ENCODE data around the gene CISD2.
"Not testable (repeated sequence)": the region's sequence is repeated elsewhere in the genome, so short reads cannot be mapped to it uniquely, and the experiment has no call there.

The CISD2 gene, protein sequence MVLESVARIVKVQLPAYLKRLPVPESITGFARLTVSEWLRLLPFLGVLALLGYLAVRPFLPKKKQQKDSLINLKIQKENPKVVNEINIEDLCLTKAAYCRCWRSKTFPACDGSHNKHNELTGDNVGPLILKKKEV

DNA sequence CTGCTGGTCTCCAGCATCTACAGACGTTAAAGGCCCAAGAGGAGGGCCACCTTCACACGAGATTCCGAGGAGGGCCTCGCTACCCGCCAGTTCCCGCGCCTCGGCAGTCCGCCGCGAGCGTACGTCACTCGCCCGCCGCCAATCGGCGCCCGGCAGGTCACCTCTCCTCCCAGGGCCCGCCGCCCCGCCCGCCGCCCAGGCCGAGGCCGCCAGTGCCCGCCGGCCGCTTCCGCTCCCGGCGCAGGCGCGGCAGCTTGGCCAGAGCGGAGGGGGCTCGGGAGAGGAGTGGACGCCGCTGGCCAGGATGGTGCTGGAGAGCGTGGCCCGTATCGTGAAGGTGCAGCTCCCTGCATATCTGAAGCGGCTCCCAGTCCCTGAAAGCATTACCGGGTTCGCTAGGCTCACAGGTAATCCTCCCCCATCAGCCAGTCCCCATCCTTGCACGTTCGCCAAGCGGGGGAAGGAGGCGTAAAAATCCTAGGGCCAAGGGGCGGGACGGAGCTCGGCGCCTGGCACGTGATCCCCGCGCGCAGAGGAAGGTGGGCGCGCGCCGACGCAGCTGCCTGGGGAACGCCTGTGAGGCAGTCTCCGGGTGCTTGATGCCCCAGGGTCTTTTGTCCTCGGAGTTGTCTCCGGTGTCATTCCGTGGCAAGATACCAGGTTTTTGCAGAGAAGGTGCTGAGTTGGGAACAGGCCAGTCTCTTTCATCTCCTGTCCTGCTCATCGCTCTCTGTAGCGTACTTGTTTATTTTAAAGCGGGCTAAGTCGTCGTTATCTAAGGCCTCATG, at the start of gene CISD2:
Gene CISD2 (plus strand): TSS at position 212 of the 788 bp plus-strand sequence. CDS start 93 bp downstream, at position 305.
- DNase-seq (ENCODE audit: low read depth in 3 of 3): peak; percentile 73 to 88 (median 88)

DNA sequence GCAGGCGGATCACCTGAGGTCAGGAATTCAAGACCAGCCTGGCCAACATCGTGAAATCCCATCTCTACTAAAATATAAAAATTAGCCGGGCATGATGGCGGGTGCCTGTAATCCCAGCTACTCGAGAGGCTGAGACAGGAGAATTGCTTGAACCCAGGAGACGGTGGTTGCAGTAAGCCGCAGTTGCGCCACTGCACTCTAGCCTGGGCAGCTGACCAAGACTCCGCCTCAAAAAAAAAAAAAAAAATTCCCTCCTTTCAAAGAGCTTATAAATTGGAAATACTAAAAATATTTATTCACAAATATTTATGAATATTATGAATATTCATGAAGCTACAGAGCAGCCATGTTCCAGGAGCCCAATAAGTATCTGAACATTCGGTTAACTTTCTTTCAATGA, 49.7 kb upstream of the CISD2 start:
- DNase-seq (ENCODE audit: low read depth in 3 of 3): not testable (repeated sequence)

DNA sequence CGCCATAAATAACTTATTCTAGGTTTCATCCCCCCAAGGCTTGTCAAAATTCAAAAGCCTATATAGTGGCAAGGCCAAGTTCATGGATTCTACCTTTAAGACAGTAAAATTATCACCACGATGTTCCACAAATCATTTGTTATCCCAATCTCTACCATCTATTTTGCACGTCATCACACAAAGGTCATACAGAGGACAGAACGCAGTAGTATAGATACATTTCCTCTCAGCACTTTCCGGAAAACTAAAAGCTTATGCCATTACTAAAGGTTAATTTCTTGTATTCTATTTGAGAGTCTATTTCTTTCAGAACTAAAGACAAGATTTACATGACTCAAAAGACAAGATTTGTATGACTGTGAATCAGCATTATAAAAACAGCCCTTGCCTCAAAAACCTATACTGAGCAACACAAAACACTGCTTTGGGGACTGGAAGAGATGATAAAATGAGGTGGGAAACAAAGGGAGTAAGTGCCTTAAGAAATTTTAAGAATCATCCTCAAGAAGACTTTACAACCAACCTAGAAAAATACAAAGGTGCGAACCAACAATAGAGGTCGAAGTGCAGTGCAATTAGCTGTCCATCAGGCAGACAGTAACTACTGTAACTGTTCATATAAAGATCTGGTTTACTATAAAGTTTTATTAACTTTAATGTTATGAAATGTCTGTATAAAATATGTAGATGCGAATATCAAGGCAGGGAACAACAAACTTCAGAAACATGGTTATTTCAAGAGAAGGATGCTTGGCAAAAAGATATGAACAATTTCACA, 49.0 kb upstream of the CISD2 start:
- DNase-seq (ENCODE audit: low read depth in 3 of 3): no peak

DNA sequence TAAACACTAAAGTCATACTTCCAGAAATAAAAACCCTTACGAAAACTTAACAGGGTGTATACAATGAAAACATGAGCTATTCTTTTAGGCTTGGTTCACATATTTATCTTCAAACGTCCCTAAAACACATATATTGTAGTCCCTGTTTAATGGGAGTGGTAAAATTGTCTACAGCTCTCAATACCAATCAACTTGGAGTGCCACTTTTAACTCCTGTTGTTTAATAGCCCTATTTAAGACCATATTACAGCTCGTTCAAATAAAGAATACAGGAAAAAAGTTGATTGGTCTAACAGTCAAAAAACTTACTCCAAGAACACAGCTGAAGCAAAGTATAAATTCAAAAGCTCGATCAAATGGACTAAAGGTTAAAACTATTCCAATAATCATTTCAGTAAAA, 45.3 kb upstream of the CISD2 start:
- no peak for DNase-seq (ENCODE audit: low read depth in 3 of 3)

DNA sequence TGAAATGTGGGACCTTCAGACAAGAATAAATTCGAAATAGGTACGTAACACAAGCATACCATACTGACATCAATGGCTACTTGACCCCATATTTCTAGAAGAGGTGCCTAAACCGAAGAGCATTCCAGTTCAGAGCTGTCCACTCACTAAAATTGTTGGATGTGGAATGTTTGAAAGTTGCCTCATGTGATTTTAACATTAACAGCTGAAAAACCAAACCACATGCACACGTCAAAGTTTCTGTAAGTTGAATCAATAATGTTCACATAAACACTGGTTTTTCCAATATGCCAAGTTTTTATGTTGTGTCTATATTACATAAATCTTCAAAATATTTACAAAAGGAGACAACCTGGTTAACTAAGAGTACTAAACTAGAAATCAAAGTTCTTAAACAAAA, 44.9 kb upstream of the CISD2 start:
- DNase-seq (ENCODE audit: low read depth in 3 of 3): no peak

DNA sequence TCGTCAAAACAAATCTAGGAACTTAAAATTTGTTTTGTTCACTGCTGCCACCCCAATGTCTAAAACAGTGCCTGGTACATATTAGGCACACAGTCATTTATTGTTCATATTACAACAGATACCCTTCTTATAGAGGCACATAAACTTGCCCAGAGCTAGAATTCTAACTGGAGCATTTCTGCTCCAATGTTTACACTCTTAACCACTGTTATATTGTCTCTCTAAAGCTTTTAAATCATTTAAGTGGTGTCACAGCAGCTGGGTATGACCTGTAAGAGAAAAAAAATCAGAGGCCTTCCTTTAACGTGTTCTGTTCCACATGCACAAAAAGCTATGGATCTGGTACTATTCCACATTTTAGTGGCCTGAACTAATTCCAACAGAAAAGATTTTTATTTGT, 44.4 kb upstream of the CISD2 start:
- no peak for DNase-seq (ENCODE audit: low read depth in 3 of 3)

DNA sequence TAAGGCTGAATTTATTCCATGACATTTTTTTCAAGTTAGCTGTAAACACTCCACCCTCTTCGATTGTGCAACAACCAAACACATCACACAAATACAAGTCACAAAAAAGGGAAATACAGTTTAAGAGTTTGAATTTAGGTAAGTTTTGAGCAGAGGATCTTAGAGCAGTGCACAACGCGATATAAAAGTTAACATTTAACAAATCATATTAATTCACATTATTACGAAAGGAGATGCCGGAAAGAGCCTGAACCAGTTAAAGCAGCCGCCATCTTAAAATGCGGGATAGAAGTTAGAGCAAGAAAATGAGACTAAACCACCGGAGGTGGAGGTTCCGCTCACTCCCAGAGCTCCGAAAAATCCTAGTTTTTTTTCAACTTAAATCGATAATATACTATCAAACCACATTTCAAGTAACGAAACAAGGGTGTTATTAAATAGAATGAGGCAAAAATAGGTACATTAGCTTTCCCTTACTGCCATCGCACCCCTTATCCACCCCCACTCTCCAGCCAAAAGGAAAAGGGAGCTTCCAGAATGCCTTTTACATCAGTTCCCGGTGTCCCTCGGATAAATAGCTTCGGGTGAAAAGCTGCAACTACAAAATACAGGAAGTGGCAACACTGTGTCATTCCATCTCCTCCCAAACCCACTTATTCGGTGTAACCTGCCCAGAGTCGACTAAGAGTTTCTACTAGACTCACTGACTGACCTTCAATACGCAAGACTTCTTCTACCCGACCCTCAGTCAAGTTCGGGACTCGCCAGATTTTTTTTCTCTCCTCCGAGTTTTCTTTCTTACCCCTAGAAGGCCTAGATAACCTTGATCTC, 43.3 kb upstream of the CISD2 start:
- DNase-seq (ENCODE audit: low read depth in 3 of 3): no peak

DNA sequence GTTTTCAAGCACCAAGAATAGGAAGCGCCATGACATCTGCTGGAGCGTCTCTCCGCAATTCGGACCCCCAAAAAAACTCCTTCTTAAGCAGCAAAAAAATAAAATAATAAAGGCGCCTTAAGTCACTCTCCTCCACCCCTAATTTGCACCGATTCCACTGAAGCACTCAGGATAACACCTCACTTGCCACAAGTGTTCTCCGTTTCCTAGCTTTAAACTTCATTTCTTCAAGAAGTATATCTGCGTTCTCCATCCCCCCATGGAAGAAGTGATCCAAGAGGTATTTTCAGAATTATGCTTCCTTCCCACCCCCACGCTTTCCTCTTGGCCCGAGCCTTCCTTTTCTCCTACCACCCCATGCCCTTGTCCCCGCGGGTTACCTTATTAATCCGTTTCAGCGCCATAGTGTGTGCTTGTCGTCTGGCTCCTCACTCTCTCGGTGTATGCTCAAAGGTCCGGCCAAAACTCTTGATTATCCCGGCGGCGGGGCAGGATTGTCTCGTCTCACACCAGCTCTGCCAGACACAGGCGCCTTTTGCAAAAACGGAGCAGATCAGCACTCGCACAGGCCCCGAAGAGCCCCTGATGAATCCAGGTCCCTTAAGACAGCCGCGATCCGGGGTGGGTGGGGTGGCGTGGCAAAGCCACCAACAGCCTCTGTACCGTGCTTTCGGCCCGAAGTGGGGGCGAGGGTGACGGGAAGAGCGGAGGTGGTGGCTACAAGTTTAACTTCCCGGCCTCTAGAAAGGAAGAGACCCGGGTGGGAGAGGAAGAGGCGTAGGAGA, 42.5 kb upstream of the CISD2 start:
- DNase-seq (ENCODE audit: low read depth in 3 of 3): no peak

DNA sequence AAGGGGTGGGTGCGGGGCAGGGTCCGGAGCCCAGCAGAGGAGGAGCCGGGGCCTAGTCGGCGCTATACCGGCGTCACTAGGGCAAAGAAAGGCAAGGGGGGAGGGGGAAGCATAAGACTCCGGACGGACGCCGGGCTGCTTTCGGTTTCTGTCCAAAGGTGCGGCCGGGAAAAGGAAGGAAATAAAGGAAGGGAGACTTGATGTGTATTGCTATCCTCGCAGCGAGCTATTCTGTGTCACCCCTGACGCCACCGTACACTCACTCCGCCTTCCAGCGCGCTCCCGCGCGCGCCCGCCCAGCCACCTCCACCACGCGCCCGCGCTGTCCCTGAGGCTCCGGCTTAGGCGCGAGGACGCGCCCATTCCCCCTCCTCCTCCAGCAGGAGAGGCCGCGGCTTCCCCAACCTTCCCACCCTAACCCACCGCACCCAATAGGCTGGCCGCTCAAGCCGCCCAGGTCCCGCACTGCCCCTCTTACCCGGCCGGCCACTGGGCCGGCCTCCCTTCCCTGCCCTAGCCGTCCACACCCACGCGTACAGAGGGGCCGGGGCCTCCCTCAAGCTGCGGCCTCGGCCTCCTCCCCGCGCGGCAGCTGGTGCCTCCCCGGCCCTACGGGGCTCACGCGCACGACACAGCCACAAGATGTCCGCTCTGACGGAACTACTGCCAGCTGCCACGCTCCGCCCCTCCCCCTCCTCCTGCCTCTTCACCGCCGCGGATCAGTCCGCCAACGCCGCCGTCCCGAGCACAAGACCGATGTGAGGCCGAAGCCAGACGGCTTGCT, 41.7 kb upstream of the CISD2 start, which contains the start of gene UBE2D3:
Gene UBE2D3 (minus strand): TSS at position 662 of the 784 bp plus-strand sequence. CDS start 1,043 bp downstream, outside the sequence.
- DNase-seq (ENCODE audit: low read depth in 3 of 3): peak; percentile 92 to 96 (median 95)

DNA sequence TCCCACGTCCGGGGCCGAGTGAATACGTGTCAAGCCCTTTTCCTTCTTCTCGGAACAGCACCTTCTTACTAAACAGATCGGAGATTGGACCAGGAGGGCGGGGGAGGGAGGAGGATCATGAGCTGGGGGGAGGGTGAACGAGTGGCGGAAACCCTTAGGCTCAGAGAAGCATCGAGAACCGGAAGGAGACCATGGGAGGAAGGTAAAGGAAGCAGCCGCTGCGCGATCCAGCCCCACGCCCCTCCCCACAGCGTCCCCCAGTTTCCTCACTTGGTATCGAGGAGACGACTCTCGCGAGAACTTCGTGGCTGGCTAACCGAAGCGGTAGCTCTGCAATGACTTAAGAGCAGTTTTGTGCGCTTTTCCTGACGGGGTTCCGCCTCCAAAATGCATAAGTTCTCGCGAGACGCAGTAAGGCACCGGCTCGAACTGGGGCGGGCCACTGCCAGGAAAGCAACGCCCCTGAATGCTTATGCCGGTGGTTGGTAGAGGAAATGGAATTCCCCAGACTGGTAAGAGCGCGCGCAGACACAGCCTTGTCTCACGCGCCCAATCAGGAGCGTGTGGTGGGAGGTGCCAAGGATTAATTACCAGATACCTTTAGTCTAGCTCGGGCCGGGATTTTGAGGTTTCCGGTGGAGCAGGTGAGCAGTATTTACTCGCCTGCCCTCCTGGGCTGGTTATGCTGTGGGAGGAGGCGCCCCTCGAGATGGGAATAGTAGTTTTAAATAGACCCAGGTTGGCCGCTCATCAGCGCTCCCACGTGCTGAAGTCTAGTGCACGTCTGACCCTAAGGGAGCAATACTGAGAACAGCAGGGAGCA, 40.9 kb upstream of the CISD2 start:
- peak; percentile 98 to 99 (median 99) for DNase-seq (ENCODE audit: low read depth in 3 of 3)

DNA sequence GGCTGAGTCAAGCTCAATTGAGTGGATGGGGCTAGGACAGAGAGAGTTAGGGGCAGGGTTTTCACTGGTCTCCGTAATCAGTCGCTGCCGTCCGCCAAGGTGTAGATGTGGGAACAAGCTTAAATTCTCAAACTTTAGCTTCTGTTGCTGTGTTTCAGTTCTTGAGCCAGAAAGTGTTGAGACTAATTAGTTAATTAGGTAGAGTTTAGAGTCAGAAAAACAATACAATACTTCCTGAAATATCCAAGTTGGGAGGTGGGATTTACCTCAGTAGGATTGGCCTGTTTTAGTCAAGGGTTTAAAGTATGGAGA, 40.3 kb upstream of the CISD2 start:
- DNase-seq (ENCODE audit: low read depth in 3 of 3): no peak

DNA sequence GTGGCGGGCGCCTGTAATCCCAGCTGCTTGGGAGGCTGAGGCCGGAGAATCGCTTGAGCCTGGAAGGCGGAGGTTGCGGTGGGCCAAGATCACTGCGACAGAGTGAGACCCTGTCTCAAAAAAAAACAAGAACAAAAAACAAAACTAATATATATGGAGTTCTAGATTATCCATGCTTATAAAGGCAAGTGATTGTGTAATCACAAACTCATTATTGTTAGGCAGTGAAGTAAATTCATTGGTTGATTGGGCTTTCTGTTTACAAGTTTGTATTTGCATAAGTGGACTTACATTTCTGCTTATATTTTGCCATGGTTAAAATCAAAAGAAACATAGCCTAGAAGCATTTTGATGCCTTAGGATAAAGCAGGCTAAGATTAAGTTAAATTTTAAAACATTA, 39.0 kb upstream of the CISD2 start:
- no peak for DNase-seq (ENCODE audit: low read depth in 3 of 3)

DNA sequence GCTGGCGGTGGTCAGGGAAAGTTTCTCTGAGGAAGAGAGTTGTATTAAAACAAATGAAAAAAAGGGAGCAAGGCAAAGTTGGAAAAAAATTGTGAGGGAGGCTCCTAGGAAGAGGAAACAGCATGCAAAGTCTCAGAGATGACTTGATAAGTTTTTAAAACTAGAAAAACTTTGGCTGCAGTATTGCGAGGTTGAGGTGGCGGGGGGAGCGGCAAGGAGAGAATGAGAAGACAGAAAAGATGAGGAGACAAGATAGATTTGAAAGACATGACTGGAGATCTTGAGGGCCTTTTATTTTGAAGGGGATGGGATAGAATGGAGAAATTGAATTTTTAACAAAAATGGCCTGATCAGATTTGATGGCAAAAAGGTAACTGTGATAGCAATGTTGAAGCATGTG, 36.7 kb upstream of the CISD2 start:
- DNase-seq (ENCODE audit: low read depth in 3 of 3): no peak

DNA sequence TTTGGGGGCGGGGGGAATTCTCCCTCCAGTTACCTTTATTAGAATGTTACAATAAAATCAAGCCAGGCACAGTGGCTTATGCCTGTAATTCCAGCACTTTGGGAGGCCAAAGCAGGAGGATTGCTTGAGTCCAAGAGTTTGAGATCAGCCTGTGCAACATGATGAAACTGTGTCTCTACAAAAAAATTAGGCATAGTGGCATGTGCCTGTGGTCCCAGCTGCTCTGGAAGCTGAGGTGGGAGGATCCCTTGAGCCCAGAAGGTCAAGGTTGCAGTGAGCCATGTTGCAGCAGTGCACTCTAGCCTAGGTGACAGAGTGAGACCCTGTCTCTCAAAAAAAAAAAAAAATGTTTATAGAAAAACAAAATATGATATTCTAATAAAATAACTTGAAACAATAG, 36.1 kb upstream of the CISD2 start:
- DNase-seq (ENCODE audit: low read depth in 3 of 3): no peak

DNA sequence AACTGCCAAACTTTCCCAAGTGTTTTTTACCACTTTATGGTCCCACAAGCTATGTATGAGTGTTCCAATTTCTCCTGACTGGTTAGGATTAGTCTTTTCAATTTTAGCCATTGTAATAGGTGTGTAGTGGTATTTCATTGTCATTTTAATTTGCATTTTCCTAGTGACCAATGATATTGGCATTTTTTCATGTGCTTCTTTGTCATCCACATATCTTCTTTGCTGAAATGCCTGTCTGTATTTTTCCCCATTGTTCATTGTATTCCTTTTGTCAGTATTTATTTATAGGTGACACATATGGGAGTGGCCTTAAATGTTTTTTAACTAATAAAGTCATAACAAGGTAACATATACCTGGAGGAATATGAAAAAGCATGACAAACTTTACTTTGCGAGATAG, 32.2 kb upstream of the CISD2 start:
- DNase-seq (ENCODE audit: low read depth in 3 of 3): no peak

DNA sequence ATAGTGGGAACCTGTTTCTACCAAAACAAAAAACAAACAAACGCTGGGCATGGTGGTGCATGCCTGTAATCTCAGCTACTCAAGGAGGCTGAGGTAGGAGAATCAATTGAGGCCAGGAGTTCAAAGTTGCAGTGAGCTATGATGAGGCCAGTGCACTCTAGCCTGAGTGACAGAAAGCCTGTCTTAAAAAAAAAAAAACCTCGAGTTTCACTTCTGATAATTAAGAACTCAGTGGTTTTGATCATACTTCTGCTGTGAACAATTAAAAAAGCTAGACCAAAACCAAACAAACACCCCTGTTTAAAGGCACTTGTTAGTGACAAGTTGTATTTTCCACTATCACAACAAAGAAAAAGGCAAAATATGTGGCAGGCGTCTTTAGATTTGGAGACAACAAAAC, 26.4 kb upstream of the CISD2 start:
- DNase-seq (ENCODE audit: low read depth in 3 of 3): no peak

DNA sequence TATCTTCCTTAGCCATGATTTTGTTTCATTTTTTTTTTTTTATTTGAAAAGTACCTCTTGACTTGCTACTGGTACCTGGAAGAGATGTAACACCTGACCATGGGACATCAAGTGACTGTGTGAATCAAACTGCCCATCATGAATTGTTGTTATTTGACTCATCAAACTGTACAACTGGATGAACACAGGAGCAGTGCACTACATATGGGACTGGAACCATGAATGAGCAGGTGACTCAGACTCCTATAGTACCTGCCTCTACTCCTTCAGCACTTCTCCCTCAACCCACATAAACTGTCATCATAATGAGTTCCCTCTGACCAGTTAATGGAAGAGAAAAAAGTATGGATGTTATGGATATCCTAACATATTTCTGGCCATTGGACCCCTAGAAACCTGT, 25.5 kb upstream of the CISD2 start:
- DNase-seq (ENCODE audit: low read depth in 3 of 3): no peak

DNA sequence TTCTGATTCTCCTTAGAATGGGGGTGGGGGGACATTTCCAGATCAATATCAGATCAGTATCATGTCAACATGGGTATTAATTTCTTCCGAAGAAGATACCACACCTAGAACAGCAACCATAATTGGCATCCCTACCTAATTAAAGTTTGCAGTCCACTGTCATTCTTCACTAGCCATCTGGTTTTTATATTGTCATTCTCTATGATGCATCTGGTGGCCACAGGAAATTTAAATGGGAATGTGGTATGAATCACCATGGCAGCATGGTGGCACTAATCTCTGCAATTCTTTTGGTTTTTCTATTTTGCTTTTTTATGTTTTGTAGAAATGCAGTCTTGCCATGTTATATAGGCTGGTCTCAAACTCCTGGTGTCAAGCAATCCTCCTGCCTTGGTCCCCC, 24.9 kb upstream of the CISD2 start:
- no peak for DNase-seq (ENCODE audit: low read depth in 3 of 3)

DNA sequence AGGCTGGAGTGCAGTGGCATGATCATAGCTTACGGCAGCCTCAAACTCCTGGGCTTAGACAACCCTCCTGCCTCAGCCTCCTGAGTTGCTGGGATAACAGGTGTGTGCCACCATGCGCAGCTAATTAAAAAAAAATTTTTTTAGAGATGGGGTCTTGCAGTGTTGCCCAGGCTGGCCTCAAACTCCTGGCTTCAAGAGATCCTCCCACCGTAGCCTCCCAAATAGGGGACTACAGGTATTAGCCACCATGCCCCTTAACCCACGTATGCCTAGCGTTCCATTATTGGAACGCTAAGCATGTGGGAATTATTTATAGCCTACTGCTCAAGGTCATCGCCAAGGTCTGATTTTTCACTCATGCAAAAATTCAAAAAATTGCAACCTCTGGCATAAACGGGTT, 21.1 kb upstream of the CISD2 start:
- DNase-seq (ENCODE audit: low read depth in 3 of 3): no peak

Measured in stimulated activated CD4-positive, alpha-beta T cell treated with anti-CD3 and anti-CD28 coated beads, TNF-alpha, amount 100 ng/mL, for 48 hours (primary cell).